Activated CD8-positive, alpha-beta memory T cell treated with anti-CD3 and anti-CD28 coated beads for 48 hours (primary cell): ENCODE data around the gene NATD1.
A peak's percentile ranks its signal among the peaks of the same experiment; 100 is the strongest.

Experiments
- DNase-seq, 3 experiments: peaks; one replicate each; pipeline ENCODE4 v3.0.0-alpha.2; 2020; ENCODE audit warnings: low read depth in 2 of 3, low spot score in 2 of 3

The NATD1 gene, protein sequence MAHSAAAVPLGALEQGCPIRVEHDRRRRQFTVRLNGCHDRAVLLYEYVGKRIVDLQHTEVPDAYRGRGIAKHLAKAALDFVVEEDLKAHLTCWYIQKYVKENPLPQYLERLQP

DNA sequence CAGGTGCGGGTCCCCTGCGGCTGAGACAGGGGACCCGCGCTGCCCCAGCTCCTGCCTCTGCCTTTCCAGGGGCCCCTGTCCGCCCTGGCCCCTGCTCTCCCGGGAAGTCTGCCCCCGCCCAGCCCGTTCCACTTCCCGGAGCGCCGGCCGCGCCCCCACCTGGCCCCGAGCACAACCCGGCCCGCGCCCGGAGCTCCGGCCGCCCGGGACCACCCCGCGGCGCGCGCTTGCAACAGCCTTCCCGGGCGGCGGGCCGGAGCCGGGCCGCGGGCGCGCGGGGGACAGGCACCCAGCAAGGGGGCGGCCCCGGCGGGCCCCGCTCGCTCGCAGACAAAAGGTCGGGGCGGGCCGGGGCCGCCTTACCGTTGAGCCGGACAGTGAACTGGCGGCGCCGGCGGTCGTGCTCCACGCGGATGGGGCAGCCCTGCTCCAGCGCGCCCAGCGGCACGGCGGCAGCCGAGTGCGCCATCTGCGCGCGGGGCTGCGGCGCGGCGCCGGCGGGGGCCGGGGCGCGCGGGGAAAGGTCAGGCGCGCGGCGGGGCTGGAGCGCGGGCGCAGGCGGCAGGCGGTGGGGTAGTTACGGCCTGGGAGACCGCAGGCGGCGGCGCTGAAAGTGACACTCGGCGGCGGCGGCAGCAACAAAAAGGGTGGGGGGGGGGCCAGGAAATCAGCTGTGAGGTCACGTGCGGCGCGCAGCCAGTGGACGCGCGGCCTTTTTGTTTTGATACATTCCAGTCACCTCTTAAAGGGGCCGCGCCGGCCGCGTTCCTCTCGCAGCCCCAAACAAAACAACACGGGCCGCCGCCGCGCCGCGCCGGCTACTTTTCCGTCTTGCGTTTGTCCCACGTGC lies at the start of gene NATD1:
NATD1 (minus strand) TSS at position 615 of the 850 bp plus-strand sequence; CDS start at position 469, 146 bp downstream.
- DNase-seq, result peak; percentile 26 to 50 (median 42)

DNA sequence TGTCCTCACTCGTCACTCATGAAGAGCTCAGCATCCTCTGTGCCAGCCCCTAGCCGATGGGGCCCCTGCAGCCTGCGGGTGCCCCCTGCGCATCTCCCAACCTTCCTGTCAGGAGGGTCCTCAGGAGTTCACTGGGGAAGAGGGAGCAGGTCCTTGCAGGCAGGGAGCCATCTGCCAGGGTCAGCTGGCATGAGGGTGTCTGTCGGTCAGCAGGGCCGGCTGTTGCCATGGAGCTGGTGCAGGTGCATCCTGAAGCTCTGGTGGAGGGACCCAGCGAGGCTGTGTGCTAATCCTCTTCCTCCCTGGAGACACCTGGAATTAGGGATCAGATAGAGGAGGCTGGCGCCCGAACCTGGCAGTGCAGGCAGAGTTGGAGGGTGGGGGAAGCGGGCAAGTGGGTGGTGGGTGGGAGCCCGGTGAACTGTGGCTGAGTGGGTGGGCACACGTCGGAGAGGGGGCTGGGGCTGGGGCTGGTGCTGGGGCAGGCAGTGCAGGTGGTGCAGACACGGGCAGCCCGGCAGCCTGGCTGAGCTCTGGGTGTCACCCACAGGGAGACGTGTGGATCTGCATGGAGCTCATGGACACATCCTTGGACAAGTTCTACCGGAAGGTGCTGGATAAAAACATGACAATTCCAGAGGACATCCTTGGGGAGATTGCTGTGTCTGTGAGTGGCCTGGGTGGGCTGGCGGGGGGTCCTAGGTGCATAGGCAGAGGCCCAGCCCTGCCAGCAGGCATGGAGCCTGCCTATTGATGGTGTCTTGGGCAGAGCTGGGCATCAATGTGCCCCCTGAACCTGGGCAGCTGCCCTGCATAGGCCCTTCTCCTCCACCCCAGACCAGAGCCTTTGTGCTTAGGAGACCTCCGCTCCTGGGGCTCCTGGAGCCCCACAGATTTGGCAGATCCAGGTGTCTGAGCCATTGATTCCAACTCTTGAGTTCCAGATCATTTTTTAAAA lies 48.7 kb upstream of the NATD1 start:
- DNase-seq, result no peak

GRCh38 chr17:21300601-21301571 lies 47.7 kb upstream of the NATD1 start:
- DNase-seq, result no peak

DNA sequence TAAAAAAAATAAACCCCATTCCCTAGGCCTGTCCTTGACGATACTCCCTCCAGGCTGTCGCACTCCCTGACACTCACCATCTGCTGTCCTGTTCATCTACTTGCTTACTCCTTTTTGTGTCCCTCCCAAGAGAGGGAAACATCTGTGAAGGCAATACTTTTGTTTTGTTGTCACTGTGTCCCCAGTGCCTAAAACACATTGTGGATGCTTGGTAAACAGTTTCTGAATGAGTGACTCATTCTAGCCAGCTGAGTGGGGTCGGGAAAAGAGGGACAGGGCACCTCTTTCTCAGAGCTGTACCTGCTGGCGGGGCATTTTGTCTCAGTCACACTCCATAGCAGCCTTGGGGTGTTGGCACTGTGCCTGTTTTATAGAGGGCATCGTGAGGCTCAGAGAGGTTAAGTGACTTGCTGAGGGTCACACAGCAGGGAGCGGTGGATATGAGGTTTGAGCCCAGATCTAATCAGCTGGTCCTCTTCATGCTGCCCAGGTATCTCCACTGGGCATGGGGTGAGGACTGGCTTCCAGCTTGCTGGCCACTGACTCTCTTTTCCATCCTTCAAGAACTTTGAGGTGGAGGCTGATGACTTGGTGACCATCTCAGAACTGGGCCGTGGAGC lies 46.9 kb upstream of the NATD1 start:
- DNase-seq, result no peak

DNA sequence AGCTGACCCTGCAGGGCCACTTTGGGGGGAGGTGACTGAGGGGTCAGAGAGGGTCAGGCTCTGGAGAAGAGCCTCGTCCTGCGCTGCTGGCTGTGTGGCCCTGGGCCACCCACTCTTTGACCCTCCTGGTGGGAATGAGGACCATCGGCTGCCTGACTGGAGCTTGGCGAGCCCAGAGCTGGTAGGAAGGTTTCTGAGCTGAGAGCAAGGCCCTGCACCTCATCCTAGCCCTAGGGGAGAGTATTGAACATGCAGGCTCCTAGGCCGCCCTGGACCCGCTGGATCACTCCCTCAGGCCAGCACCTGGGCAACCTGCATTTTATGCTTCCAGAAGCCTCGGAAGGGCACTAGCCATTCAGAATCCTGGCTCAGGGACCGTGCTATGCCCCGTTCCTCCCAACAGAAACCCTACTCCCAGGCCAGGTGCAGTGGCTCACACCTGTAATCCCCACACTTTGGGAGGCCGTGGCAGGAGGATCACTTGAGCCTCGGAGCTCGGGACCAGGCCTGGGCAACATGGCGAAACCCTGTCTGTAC lies 45.8 kb upstream of the NATD1 start:
- DNase-seq, result no peak

DNA sequence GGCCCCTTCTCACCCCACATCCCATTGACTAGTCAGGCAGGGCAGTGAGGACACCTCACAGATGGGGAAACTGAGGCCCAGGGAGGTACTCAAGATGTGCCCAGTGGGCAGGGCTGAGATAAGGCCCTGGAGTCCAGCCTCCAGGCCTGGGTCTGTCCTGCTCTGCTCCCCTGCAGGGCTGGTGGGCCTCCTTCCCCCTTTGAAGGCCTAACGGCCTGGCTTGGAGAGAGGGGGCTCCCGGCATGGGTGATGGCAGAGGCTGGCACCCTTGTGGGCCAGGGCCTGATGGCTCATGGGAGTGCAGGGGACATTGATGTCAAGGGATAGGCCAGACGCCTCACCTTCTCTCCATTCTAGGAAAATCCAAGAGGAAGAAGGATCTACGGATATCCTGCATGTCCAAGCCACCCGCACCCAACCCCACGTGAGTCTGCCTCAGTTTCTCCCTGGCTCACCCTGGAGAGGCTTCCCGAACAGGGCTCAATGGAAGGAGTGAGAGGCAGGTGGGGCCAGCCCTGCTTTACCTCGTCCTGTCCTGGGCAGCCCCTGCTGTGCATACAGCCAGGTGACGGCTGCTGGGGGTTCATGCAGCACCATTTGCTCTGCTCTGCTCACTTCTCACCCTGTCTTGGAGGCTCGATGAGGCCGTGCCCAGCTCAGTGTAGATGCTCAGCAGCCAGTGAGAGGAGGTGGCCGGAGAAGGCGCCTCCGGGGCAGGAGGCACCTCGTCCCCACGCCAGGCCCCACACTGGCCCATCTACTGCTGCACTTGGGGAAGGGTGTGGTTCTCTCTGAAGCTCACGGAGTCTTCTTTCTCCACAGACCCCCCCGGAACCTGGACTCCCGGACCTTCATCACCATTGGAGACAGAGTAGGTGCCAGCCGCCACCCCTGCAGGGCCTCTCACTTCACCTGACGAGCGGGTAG lies 45.1 kb upstream of the NATD1 start:
- DNase-seq, result no peak

- no peak for DNase-seq
Observed at GRCh38 chr17:21297597-21297996, 44.4 kb upstream of the NATD1 start.

DNA sequence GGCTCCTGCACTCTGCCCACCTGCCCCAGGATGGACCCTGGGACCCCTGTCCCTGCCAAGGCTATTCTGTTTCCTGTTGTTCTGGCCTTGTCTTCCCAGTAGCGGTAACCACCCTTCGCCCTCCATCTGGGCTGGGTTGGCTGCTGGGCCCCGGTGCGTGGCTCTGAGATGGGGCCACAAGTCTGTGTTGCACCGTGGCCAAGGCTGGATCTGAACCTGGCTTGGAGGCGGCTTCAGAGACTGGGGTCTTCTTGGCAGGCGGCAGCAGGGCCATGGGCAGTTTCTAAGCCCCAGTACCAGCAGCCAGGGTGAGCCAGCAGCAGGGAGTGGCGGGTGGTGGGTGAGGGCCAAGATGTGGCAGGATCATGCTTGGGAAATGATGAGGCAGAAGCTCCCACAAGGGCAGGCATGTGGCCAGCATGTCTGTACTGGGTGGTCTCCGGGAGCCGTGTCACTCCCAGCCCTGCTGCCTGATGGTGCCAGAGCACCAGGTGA lies 43.9 kb upstream of the NATD1 start:
- DNase-seq, result no peak

- DNase-seq, result no peak
Observed at GRCh38 chr17:21296097-21297025, 43.2 kb upstream of the NATD1 start.

- no peak for DNase-seq
Observed at GRCh38 chr17:21295036-21295952, 42.1 kb upstream of the NATD1 start.

DNA sequence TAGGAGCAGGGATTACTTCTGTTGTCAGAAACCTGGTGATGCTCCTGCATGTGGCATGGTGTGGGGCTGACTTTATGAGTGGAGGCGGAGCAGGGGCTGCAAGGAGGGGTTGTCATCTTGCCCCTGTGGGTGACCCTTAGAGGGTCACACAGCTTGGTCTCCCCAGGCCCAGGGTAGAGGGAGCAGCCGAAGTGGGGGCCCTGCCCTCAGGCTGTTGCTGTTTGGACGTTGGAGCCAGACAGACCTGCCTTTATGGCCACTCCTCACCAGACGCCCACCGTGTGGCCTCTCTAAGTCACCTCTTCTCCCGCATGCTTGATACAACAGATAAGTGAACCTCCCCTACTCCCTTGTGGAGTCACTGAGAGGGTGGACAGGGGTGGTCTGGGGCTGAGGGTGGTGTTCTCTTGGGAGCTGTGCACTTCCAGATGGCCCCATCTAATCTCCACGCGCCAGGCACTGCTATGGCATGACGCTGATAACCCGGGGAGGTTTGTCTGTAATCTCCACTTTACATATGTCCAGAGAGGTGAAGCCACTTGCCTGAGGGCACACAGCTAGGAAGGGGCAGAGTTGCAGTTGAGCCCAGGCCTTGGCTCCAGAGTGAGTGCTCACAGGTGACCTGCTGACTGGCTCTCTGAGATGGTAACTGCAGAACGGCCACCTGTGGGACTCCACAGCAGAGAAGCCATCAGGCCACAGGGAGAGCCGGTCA lies 41.3 kb upstream of the NATD1 start:
- DNase-seq, result no peak

DNA sequence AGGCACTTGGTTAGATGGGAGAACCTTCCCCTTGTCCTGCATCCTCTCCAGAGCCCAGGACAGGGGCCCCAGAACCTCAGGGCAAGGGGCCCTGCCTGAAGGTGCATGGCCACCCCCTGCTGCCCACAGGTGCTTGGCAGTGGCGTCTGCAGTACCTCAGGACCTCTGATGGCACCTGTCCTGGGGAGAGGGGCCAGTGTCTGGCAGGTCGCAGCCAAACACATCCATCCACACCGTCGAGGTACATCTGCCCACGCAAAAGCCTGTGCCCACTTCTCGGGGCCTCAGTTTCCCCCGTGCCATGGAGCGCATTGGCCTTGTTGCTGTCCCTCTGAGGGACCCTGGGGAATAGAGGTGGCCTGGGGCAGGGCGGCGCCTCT lies 40.6 kb upstream of the NATD1 start:
- no peak for DNase-seq

- DNase-seq, result no peak
Observed at GRCh38 chr17:21292867-21293830, 39.9 kb upstream of the NATD1 start.

- no peak for DNase-seq
Observed at GRCh38 chr17:21291862-21292261, 38.7 kb upstream of the NATD1 start.

- no peak for DNase-seq
Observed at GRCh38 chr17:21291357-21291756, 38.1 kb upstream of the NATD1 start.
